Testis (tissue), 5 donors: ENCODE measurements around the gene OCA2. TPM values are rescaled to one million over a fixed set of nuclear protein-coding genes. Genes with fewer than 3 reads are reported as not detected.
"Not testable (repeated sequence)": the region's sequence is repeated elsewhere in the genome, so short reads cannot be mapped to it uniquely, and the experiment has no call there.

Experiments
- DNase-seq: peaks from one replicate; pipeline ENCODE4 v3.0.0-alpha.2; 2019
- H3K27ac ChIP-seq, 2 donors: fragments of 200-600 bp; sonication (generic); one replicate each; pipeline ENCODE4 v1.5.1; 2019
- H3K27me3 ChIP-seq: fragments of 200-600 bp; sonication (generic); one replicate; pipeline ENCODE4 v1.5.1; 2019
- H3K36me3 ChIP-seq: fragments of 200-600 bp; sonication (generic); one replicate; pipeline ENCODE4 v1.5.1; 2017; ENCODE audit warnings: low read depth; ENCODE audit errors: missing control alignments
- H3K4me1 ChIP-seq: fragments of 200-600 bp; sonication (generic); one replicate; pipeline ENCODE4 v1.5.1; 2019
- H3K4me3 ChIP-seq, 2 donors: fragments of 200-600 bp; sonication (generic); one replicate each; pipeline ENCODE4 v1.5.1; 2017 to 2019
- H3K9me3 ChIP-seq: fragments of 200-600 bp; sonication (generic); one replicate; pipeline ENCODE4 v1.5.1; 2017
- CTCF ChIP-seq, 3 experiments: fragments of 450-650 bp in 2 of 3; fragments of 200-600 bp in 1 of 3; sonication (generic) in 1 of 3; IDR thresholded peaks; one replicate each; pipeline ENCODE4 v1.5.1; 2016 to 2019; ENCODE audit warnings: antibody characterized with exemption in 3 of 3, mild to moderate bottlenecking in 2 of 3, moderate library complexity in 1 of 3
- POLR2A ChIP-seq: fragments of 450-650 bp; IDR thresholded peaks from one replicate; pipeline ENCODE4 v1.6.1; 2017; ENCODE audit warnings: antibody characterized with exemption, mild to moderate bottlenecking, moderate library complexity
- WGBS, 2 donors: methylation state at CpG; one replicate each; pipeline ENCODE4 v1.1.5; 2018; 5-methylcytosine and 5-hydroxymethylcytosine counted together
- intact Hi-C: fragments of 100-400 bp; cut with DNase I; formaldehyde crosslinking; loops from one replicate; pipeline ENCODE4 v1.15.1; 2023; ENCODE audit warnings: low total_unique reads
- long read RNA-seq, 2 donors: transcript quantifications; one replicate each; lab custom pipeline, GENCODE V29; 2026
- polyA plus RNA-seq: library from polyadenylated mRNA; stranded (reverse); fragments of 350-450 nt; fragmentation: Illumina TruSeq; extraction: RNeasy Lipid Tissue Mini Kit (QIAGEN cat#74804); gene quantifications from one replicate; pipeline ENCODE4 v1.2.3, GENCODE V29; 2014; ENCODE audit warnings: low read depth, low replicate concordance; ENCODE audit not compliant: insufficient read depth
- total RNA-seq, 2 donors: library from RNA; depleted of rRNA; stranded (reverse); fragments of >200 nt; gene quantifications; one replicate each; pipeline ENCODE4 v1.2.3, GENCODE V29; 2016

Gene OCA2
- 1 to 10 TPM; 4.5 to 7.2 TPM for total RNA-seq
- polyA plus RNA-seq = 2.6 TPM
- long read RNA-seq, donor 1 = 0 reads
- long read RNA-seq, donor 2 = 0 reads

DNA sequence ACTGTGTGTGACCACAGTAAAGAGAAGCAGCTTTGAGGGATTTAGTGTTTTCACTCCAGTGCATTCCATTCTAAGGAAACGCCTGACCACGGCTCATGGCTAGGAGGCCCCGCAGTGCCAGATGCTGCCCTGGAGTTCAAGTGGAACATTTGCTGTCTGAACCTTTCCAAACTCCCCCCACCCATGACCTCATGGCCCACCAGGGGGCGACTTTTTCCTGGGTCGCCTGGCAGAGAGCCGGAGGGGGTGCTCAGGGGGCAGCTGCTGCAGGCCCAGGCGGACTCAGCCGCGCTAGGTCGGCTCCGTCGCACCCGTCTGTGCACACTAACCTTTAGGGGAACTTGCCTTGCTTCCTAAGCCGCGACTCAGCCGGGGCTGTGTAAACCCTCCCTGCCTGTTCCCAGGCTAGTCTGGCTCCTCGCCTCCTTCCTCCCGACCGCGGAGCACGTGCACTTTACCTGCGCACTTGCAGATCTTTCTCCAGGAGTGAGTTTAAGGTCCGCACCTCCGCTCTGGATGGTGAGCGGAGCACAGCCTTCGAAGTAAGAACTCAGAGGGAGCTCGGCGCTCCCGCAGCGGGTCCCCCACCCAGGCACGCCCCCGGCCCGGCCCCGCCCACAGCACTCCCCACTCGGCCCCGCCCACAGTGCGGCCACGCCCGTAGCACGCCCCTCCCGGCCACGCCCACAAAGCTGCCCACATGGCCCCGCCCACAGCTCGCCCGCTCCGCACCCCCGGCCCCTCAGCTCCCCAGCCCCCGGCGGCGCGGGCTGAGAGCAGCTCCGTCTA, at the start of gene OCA2:
TSS of gene OCA2 (minus strand) at position 550 of the 789 bp plus-strand sequence. CDS start 17,441 bp downstream, outside the sequence.
- H3K9me3 ChIP-seq = no peaks in the 10 kb centered on the region
- no peaks in the 10 kb centered on the region for H3K27me3 ChIP-seq
- intact Hi-C loops = no loop called here
- H3K4me1 ChIP-seq = peaks cover 21% of the 10 kb centered on the region
- H3K36me3 ChIP-seq = no peaks in the 10 kb centered on the region
- peak; percentile 90 for DNase-seq
- H3K4me3 ChIP-seq = peak within 1 kb of the TSS; percentile 22 to 49
- no peak for TF ChIP-seq POLR2A
- no peak for TF ChIP-seq CTCF (IDR thresholded peaks at IDR 0.05)
- H3K27ac ChIP-seq = peak within 1 kb of the TSS in 1 of 2 donors; percentile 62
- WGBS, 2 donors = 4 to 12% methylated on average over 14 to 52 of the region's 52 CpGs

DNA sequence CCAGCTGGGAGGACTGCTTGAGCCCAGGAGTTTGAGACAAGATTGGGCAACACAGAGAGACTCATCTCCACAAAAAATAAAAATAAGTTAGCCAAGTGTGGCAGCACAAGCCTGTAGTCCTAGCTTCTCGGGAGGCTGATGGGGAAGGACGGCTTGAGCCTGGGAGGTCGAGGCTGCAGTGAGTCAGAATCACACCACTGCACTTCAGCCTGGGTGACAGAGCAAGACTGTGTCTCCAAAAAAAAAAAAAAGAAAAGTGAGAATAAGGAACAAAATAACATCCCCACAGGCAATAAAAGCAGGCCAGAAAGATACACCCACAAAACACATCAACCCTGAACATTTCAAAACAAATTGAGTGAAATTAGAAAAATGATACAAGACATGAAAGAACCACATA, 48.7 kb upstream of the OCA2 start:
- TF ChIP-seq CTCF (IDR thresholded peaks at IDR 0.05) (no peak), POLR2A (no peak)
- no peaks in the 10 kb centered on the region for H3K4me1 ChIP-seq
- 92 to 96% methylated on average over 3 of the region's 3 CpGs for WGBS, 2 donors
- intact Hi-C loops = no loop called here
- DNase-seq = no peak
- no peak overlapping the region for H3K27ac ChIP-seq
- no peaks in the 10 kb centered on the region for H3K36me3 ChIP-seq
- no peaks in the 10 kb centered on the region for H3K27me3 ChIP-seq
- H3K4me3 ChIP-seq = no peak overlapping the region
- no peaks in the 10 kb centered on the region for H3K9me3 ChIP-seq

GRCh38 chr15:28145419-28145818, 46.3 kb upstream of the OCA2 start:
- H3K9me3 ChIP-seq, H3K36me3 ChIP-seq, intact Hi-C loops, H3K27ac ChIP-seq, H3K4me1 ChIP-seq, DNase-seq, H3K4me3 ChIP-seq, H3K27me3 ChIP-seq: not testable (repeated sequence)
- WGBS, 2 donors = 89% methylated on average over 4 of the region's 4 CpGs

DNA sequence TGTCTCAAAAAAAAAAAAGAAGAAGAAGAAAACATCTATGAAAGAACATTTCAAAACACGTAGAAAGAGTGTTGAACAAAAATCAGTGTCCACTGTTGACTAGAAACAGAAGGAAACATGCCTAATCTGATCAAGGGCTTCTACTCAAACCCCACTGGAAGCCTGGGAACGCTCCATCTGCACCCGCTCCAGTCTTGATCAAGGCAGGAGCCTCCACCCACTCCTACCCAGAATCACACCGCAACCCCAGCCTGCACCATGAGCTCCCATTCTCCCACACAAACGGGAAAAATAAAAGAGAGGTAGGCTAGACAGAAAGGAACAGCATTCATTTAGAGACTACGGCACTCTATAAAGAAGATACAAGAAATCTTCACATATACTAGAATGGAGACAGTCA, 40.9 kb upstream of the OCA2 start:
- no peak for DNase-seq
- H3K27me3 ChIP-seq = no peaks in the 10 kb centered on the region
- no peak overlapping the region for H3K4me3 ChIP-seq
- no peak overlapping the region for H3K27ac ChIP-seq
- intact Hi-C loops = no loop called here
- H3K9me3 ChIP-seq = no peaks in the 10 kb centered on the region
- WGBS, 2 donors = 92 to 97% methylated on average over 6 of the region's 6 CpGs
- H3K4me1 ChIP-seq = no peaks in the 10 kb centered on the region
- H3K36me3 ChIP-seq = no peaks in the 10 kb centered on the region
- TF ChIP-seq POLR2A (no peak), CTCF (IDR thresholded peaks at IDR 0.05) (no peak)

GRCh38 chr15:28137408-28138039, 38.4 kb upstream of the OCA2 start:
- H3K36me3 ChIP-seq, intact Hi-C loops: not testable (repeated sequence)
- 83% methylated on average over 9 of the region's 9 CpGs for WGBS, 2 donors

DNA sequence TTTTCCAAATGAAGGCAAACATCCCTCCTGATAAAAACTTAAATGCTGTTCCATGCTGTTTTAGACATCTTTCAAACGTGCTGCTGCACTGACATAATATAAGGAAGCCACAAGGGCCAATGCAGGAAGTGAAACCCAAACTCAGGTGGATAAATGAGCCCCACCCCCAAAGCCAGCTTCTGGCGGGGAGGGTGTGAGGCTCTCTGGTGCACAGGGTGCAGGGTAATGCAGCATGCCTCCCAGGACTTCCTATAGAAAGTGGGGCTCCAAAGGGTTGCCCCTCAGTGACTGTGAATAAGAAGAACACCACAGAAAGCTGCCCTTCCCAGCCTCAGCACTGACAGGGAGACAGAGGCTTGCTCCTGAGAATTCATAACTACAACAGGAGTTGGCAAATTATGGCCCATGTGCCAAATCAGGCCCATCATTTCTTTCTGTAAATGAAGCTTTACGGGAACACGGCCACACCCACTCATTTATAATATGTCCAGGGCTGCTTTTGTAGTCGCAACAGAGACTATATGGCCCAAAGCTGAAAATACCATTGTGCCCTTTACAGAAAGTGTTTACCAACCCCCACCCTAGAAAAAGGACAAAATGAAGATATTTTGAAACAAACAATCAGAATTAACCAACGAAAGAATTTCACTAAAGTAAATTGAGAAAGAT, 37.3 kb upstream of the OCA2 start:
- H3K27me3 ChIP-seq, H3K4me3 ChIP-seq, DNase-seq, H3K36me3 ChIP-seq, H3K4me1 ChIP-seq, intact Hi-C loops, H3K9me3 ChIP-seq, H3K27ac ChIP-seq: not testable (repeated sequence)
- 84 to 85% methylated on average over 6 of the region's 6 CpGs for WGBS, 2 donors

More at GRCh38 chr15:28137408-28138039, 38.4 kb upstream of the OCA2 start:
- H3K9me3 ChIP-seq, H3K4me1 ChIP-seq, H3K4me3 ChIP-seq, DNase-seq, H3K27me3 ChIP-seq, H3K27ac ChIP-seq: not testable (repeated sequence)
